Stimulated activated CD8-positive, alpha-beta memory T cell treated with anti-CD3 and anti-CD28 coated beads, Interleukin-12 subunit alpha, Interleukin-12 subunit beta, amount 100 ng/mL, for 24 hours (primary cell): Measurements from ENCODE around the gene SLC17A7.

Source experiments
- DNase-seq: peaks from one replicate; pipeline ENCODE4 v3.0.0-alpha.2; 2020; ENCODE audit errors: extremely low read depth

Gene SLC17A7

GRCh38 chr19:49408816-49409440 is 32.4 kb downstream of the SLC17A7 start:
- no peak for DNase-seq

- no peak for DNase-seq
These were observed 33.8 kb downstream of the SLC17A7 start for GRCh38 chr19:49407482-49408015.

GRCh38 chr19:49407079-49407478 is 34.2 kb downstream of the SLC17A7 start:
- DNase-seq, result no peak

- DNase-seq, result no peak
These were observed 37.7 kb downstream of the SLC17A7 start for GRCh38 chr19:49403404-49404187.

GRCh38 chr19:49400029-49400428 is 41.3 kb downstream of the SLC17A7 start:
- DNase-seq, result no peak

- no peak for DNase-seq
These were observed 42.4 kb downstream of the SLC17A7 start for GRCh38 chr19:49398931-49399330.

GRCh38 chr19:49398001-49398615 is 43.2 kb downstream of the SLC17A7 start:
- DNase-seq, result no peak

- no peak for DNase-seq
These were observed 44.4 kb downstream of the SLC17A7 start for GRCh38 chr19:49396738-49397505.

GRCh38 chr19:49395581-49396407 is 45.5 kb downstream of the SLC17A7 start:
- no peak for DNase-seq

- no peak for DNase-seq
These were observed 47.4 kb downstream of the SLC17A7 start for GRCh38 chr19:49393881-49394280.

GRCh38 chr19:49391581-49392399 is 49.5 kb downstream of the SLC17A7 start:
- peak; percentile 46 for DNase-seq

GRCh38 chr19:49390929-49391359 is 50.4 kb downstream of the SLC17A7 start:
- DNase-seq, result no peak

GRCh38 chr19:49390131-49390928 is 51.0 kb downstream of the SLC17A7 start:
- no peak for DNase-seq

- DNase-seq, result no peak
These were observed 51.9 kb downstream of the SLC17A7 start for GRCh38 chr19:49389406-49389805.

- peak; percentile 76 for DNase-seq
These were observed 53.4 kb downstream of the SLC17A7 start, which contains the start of gene KASH5 for GRCh38 chr19:49387936-49388372. Gene KASH5, plus strand, starts transcription at chr19:49388249. Its CDS starts 2,635 bp downstream, at chr19:49390884.

GRCh38 chr19:49383599-49383998 is 57.7 kb downstream of the SLC17A7 start:
- no peak for DNase-seq

- DNase-seq, result no peak
These were observed 58.7 kb downstream of the SLC17A7 start for GRCh38 chr19:49382639-49383038.

GRCh38 chr19:49380391-49380790 is 60.9 kb downstream of the SLC17A7 start:
- no peak for DNase-seq
